Fibroblast of mammary gland (primary cell): ENCODE results near the gene KNOP1.
A peak's percentile ranks its signal among the peaks of the same experiment; 100 is the strongest.

Source experiments
- DNase-seq: peaks from one replicate; pipeline ENCODE4 v3.0.0-alpha.2; 2010; ENCODE audit warnings: low read depth
- H3K4me3 ChIP-seq: 2 replicates; pipeline ENCODE4 v1.5.1; 2011; ENCODE audit warnings: low read depth, mild to moderate bottlenecking, low read length, moderate library complexity; ENCODE audit not compliant: control insufficient read depth
- CTCF ChIP-seq: conservative IDR thresholded peaks from 2 replicates; pipeline ENCODE4 v1.5.1; 2011; ENCODE audit warnings: low read depth, low read length, inconsistent platforms; ENCODE audit not compliant: control insufficient read depth, insufficient read depth

Gene KNOP1

GRCh38 chr16:19696328-19696727 is 21.7 kb downstream of the KNOP1 start:
- no peak for TF ChIP-seq CTCF
- peak; percentile 92 for DNase-seq
- H3K4me3 ChIP-seq, result no peak overlapping the region

GRCh38 chr16:19694989-19695388 is 23.0 kb downstream of the KNOP1 start:
- TF ChIP-seq CTCF, result no peak
- H3K4me3 ChIP-seq, result no peak overlapping the region
- DNase-seq, result peak; percentile 19

- TF ChIP-seq CTCF, result no peak
- no peak for DNase-seq
- H3K4me3 ChIP-seq, result no peak overlapping the region
Observed at GRCh38 chr16:19691161-19691711, 26.8 kb downstream of the KNOP1 start.

- no peak overlapping the region for H3K4me3 ChIP-seq
- no peak for DNase-seq
- TF ChIP-seq CTCF, result no peak
Observed at GRCh38 chr16:19690196-19690595, 27.8 kb downstream of the KNOP1 start.

GRCh38 chr16:19689342-19689741 is 28.7 kb downstream of the KNOP1 start:
- TF ChIP-seq CTCF, result no peak
- H3K4me3 ChIP-seq, result no peak overlapping the region
- DNase-seq, result no peak

- no peak for DNase-seq
- no peak overlapping the region for H3K4me3 ChIP-seq
- TF ChIP-seq CTCF, result no peak
Observed at GRCh38 chr16:19688396-19689024, 29.5 kb downstream of the KNOP1 start.
